CD14-positive monocyte (primary cell): ENCODE measurements around the gene TLNRD1. TPM values are rescaled to one million over a fixed set of nuclear protein-coding genes. Genes with fewer than 3 reads are reported as not detected.

Source experiments
- DNase-seq, 3 donors: peaks; one replicate each; pipeline ENCODE4 v3.0.0-alpha.2; 2011 to 2022
- H2AFZ ChIP-seq: 2 replicates; pipeline ENCODE4 v1.6.0; 2012; ENCODE audit warnings: mild to moderate bottlenecking, low read depth, low read length, inconsistent platforms; ENCODE audit not compliant: insufficient read depth, poor library complexity, severe bottlenecking
- H3K27ac ChIP-seq, 2 donors: 1 replicate in 1 of 2; 2 replicates in 1 of 2; pipeline ENCODE4 v1.5.1; 2012 to 2013; ENCODE audit warnings: low read length in 2 of 2, control low read depth in 1 of 2, inconsistent platforms in 1 of 2, low read depth in 1 of 2, mild to moderate bottlenecking in 1 of 2
- H3K27me3 ChIP-seq, 2 donors: one replicate each; pipeline versions ENCODE4 v1.6.0 to v1.6.1; 2011 to 2013; ENCODE audit warnings: low read length in 2 of 2; ENCODE audit not compliant: control insufficient read depth in 2 of 2, insufficient read depth in 2 of 2
- H3K36me3 ChIP-seq, 2 donors: replicated peaks in 1 of 2; 1 replicate in 1 of 2; 2 replicates in 1 of 2; pipeline versions ENCODE4 v1.5.1 to v1.6.1; 2012 to 2013; ENCODE audit warnings: low read length in 2 of 2, control low read depth in 1 of 2, inconsistent platforms in 1 of 2, mild to moderate bottlenecking in 1 of 2; ENCODE audit not compliant: insufficient read depth in 2 of 2, control insufficient read depth in 1 of 2
- H3K4me1 ChIP-seq, 2 donors: 1 replicate in 1 of 2; 2 replicates in 1 of 2; pipeline versions ENCODE4 v1.5.1 to v1.6.1; 2012 to 2013; ENCODE audit warnings: low read length in 2 of 2, control low read depth in 1 of 2, inconsistent platforms in 1 of 2, mild to moderate bottlenecking in 1 of 2, moderate library complexity in 1 of 2; ENCODE audit not compliant: insufficient read depth in 2 of 2, control insufficient read depth in 1 of 2
- H3K4me2 ChIP-seq: replicated peaks from 2 replicates; pipeline ENCODE3; 2012; ENCODE audit warnings: low read length, moderate library complexity, mild to moderate bottlenecking; ENCODE audit not compliant: poor library complexity, severe bottlenecking; ENCODE audit errors: extremely low read depth
- H3K4me3 ChIP-seq, 3 experiments: fragments of 200-600 bp in 1 of 3; sonication (generic) in 1 of 3; replicated peaks in 1 of 3; 1 replicate in 2 of 3; 2 replicates in 1 of 3; pipeline ENCODE4 v1.5.1; 2011 to 2013; ENCODE audit warnings: low read length in 3 of 3, mild to moderate bottlenecking in 3 of 3, control low read depth in 2 of 3, low read depth in 2 of 3, inconsistent platforms in 1 of 3, moderate library complexity in 1 of 3
- H3K79me2 ChIP-seq: 2 replicates; pipeline ENCODE4 v1.6.0; 2012; ENCODE audit warnings: mild to moderate bottlenecking, control low read depth, inconsistent platforms, low read length, moderate library complexity; ENCODE audit not compliant: insufficient read depth
- H3K9ac ChIP-seq: 2 replicates; pipeline ENCODE4 v1.6.0; 2017; ENCODE audit warnings: low read length, mild to moderate bottlenecking; ENCODE audit not compliant: insufficient read depth, poor library complexity, severe bottlenecking
- H3K9me3 ChIP-seq, 2 donors: replicated peaks in 1 of 2; 1 replicate in 1 of 2; 2 replicates in 1 of 2; pipeline versions ENCODE4 v1.5.1 to v1.6.1; 2012 to 2013; ENCODE audit warnings: low read length in 2 of 2, control low read depth in 1 of 2; ENCODE audit not compliant: control insufficient read depth in 1 of 2, insufficient read depth in 1 of 2
- H4K20me1 ChIP-seq: 2 replicates; pipeline ENCODE4 v1.6.0; 2012; ENCODE audit warnings: mild to moderate bottlenecking, low read length, control low read depth, moderate library complexity; ENCODE audit not compliant: insufficient read depth
- H3K27ac Mint-ChIP-seq, 7 donors: one replicate each; pipeline ENCODE4 v1.8.0; 2020; ENCODE audit warnings: mild to moderate bottlenecking in 7 of 7, mixed read lengths in 7 of 7, moderate library complexity in 6 of 7, inconsistent platforms in 2 of 7
- H3K27me3 Mint-ChIP-seq, 3 donors: one replicate each; pipeline ENCODE4 v1.8.0; 2021 to 2022; ENCODE audit warnings: low read depth in 3 of 3, mild to moderate bottlenecking in 3 of 3, mixed read lengths in 3 of 3, moderate library complexity in 3 of 3, inconsistent platforms in 1 of 3
- H3K36me3 Mint-ChIP-seq, 2 donors: one replicate each; pipeline ENCODE4 v1.8.0; 2020; ENCODE audit warnings: mixed read lengths in 2 of 2, inconsistent platforms in 1 of 2, mild to moderate bottlenecking in 1 of 2
- H3K4me1 Mint-ChIP-seq: one replicate; pipeline ENCODE4 v1.8.0; 2020; ENCODE audit warnings: mild to moderate bottlenecking, mixed read lengths
- H3K4me3 Mint-ChIP-seq, 2 donors: one replicate each; pipeline ENCODE4 v1.8.0; 2020; ENCODE audit warnings: mild to moderate bottlenecking in 2 of 2, mixed read lengths in 2 of 2, moderate library complexity in 1 of 2
- H3K9me3 Mint-ChIP-seq, 7 donors: one replicate each; pipeline ENCODE4 v1.8.0; 2020 to 2022; ENCODE audit warnings: mixed read lengths in 7 of 7, mild to moderate bottlenecking in 6 of 7, moderate library complexity in 6 of 7, inconsistent platforms in 2 of 7
- CTCF ChIP-seq: fragments of 200-600 bp; IDR thresholded peaks from one replicate; pipeline ENCODE4 v1.8.0; 2022; ENCODE audit warnings: antibody characterized with exemption, mild to moderate bottlenecking
- WGBS: methylation state at CpG from one replicate; pipeline ENCODE4 v1.1.5; 2013; ENCODE audit warnings: missing lambda C conversion rate; ENCODE audit not compliant: insufficient coverage; 5-methylcytosine and 5-hydroxymethylcytosine counted together
- intact Hi-C, 2 donors: fragments of 100-400 bp; cut with micrococcal nuclease; formaldehyde crosslinking; loops; one replicate each; pipeline versions ENCODE4 v1.15.0 to v1.15.1; 2023
- polyA plus RNA-seq, 3 donors: library from polyadenylated mRNA; depleted of rRNA in 1 of 3; unstranded in 2 of 3; stranded (reverse) in 1 of 3; fragments of 300-500 nt in 2 of 3; fragments of >200 nt in 1 of 3; fragmentation: Illumina TruSeq in 2 of 3; gene quantifications; 1 replicate in 2 of 3; 2 replicates in 1 of 3; pipeline ENCODE4 v1.2.3, GENCODE V29; 2012 to 2021

TLNRD1 gene
- polyA plus RNA-seq, 3 donors = 2.6 to 12.6 (median 3.4) TPM

GRCh38 chr15:80977627-80978036 lies 23.1 kb upstream of the TLNRD1 start:
- Histone ChIP-seq H3K9ac (no peak overlapping the region), H3K4me1 (no peaks in the 10 kb centered on the region), H3K27me3 (no peaks in the 10 kb centered on the region), H3K4me3 (no peak overlapping the region), H3K27ac (peak overlapping the region in 1 of 2 donors; percentile 24), H3K79me2 (peaks cover 27% of the 10 kb centered on the region), H4K20me1 (peaks cover 18% of the 10 kb centered on the region), H3K9me3 (no peaks in the 10 kb centered on the region), H3K36me3 (peaks cover 47 to 74% of the 10 kb centered on the region in 2 donors), H2AFZ (no peak overlapping the region), H3K4me2 (no peak overlapping the region)
- peak; percentile 72 for TF ChIP-seq CTCF
- Mint-ChIP-seq H3K4me1 (peaks cover 13% of the 10 kb centered on the region), H3K4me3 (no peak overlapping the region), H3K36me3 (peaks cover 54 to 65% of the 10 kb centered on the region in 2 donors), H3K27me3 (no peaks in the 10 kb centered on the region), H3K9me3 (peaks cover 0 to 2% (median 0%) of the 10 kb centered on the region in 7 donors), H3K27ac (peak overlapping the region in 6 of 7 donors; percentile 14 to 78 (median 68))
- peak; percentile 44 to 58 (median 48) for DNase-seq
- WGBS = 49% methylated on average over 2 of the region's 7 CpGs
- intact Hi-C loops = loop anchor here (5.0 to 10.0 kb wide), 2 partner anchors 127 to 290 kb away; no protein-coding TSS in a partner anchor

GRCh38 chr15:80978685-80979329 lies 21.9 kb upstream of the TLNRD1 start:
- Histone ChIP-seq H3K27ac (peak overlapping the region in 1 of 2 donors; percentile 21), H3K4me3 (no peak overlapping the region), H4K20me1 (peaks cover 16% of the 10 kb centered on the region), H2AFZ (no peak overlapping the region), H3K79me2 (peaks cover 39% of the 10 kb centered on the region), H3K9me3 (no peaks in the 10 kb centered on the region), H3K4me2 (no peak overlapping the region), H3K36me3 (peaks cover 39 to 62% of the 10 kb centered on the region in 2 donors), H3K27me3 (no peaks in the 10 kb centered on the region), H3K4me1 (no peaks in the 10 kb centered on the region), H3K9ac (no peak overlapping the region)
- intact Hi-C loops = loop anchor here (5.0 to 10.0 kb wide), 2 partner anchors 126 to 288 kb away; no protein-coding TSS in a partner anchor
- peaks cover 18% of the 10 kb centered on the region for H3K4me1 Mint-ChIP-seq
- no peak overlapping the region for H3K4me3 Mint-ChIP-seq
- H3K27ac Mint-ChIP-seq = peak overlapping the region in 5 of 7 donors; percentile 10 to 91 (median 44)
- H3K27me3 Mint-ChIP-seq = no peaks in the 10 kb centered on the region
- H3K36me3 Mint-ChIP-seq = peaks cover 56 to 61% of the 10 kb centered on the region in 2 donors
- TF ChIP-seq CTCF = no peak
- peaks cover 0 to 2% (median 0%) of the 10 kb centered on the region in 7 donors for H3K9me3 Mint-ChIP-seq
- no peak for DNase-seq
- WGBS = 96% methylated on average over 6 of the region's 7 CpGs
